Heart right ventricle (tissue), 16 donors: ENCODE results near the gene DRG2. TPM values are rescaled to one million over a fixed set of nuclear protein-coding genes. Genes with fewer than 3 reads are reported as not detected.

Experiments
- ATAC-seq, 8 donors: fragments of 200-7000 bp; cut with Tn5 transposase; one replicate each; pipeline ENCODE4 v1.9.1; 2020; ENCODE audit warnings: mild to moderate bottlenecking in 8 of 8, moderate library complexity in 8 of 8, moderate number of reproducible peaks in 1 of 8
- DNase-seq, 2 donors: peaks; one replicate each; pipeline ENCODE4 v3.0.0-alpha.2; 2020
- H3K27ac ChIP-seq, 10 donors: fragments of 200-600 bp; sonication (generic) in 2 of 10; one replicate each; pipeline versions ENCODE4 v1.5.0 to v1.8.0; 2020 to 2022; ENCODE audit warnings: mild to moderate bottlenecking in 3 of 10
- H3K27me3 ChIP-seq, 7 donors: fragments of 200-600 bp; one replicate each; pipeline ENCODE4 v1.8.0; 2021 to 2022; ENCODE audit warnings: mild to moderate bottlenecking in 2 of 7
- H3K36me3 ChIP-seq, 9 donors: fragments of 200-600 bp; sonication (generic) in 1 of 9; one replicate each; pipeline versions ENCODE4 v1.5.0 to v1.8.0; 2020 to 2022; ENCODE audit warnings: mild to moderate bottlenecking in 2 of 9
- H3K4me1 ChIP-seq, 9 donors: fragments of 200-600 bp; sonication (generic) in 1 of 9; one replicate each; pipeline versions ENCODE4 v1.5.0 to v1.8.0; 2020 to 2022; ENCODE audit warnings: mild to moderate bottlenecking in 4 of 9
- H3K4me3 ChIP-seq, 10 donors: fragments of 200-600 bp; sonication (generic) in 2 of 10; one replicate each; pipeline versions ENCODE4 v1.5.0 to v1.8.0; 2020 to 2022; ENCODE audit warnings: mild to moderate bottlenecking in 7 of 10, moderate library complexity in 2 of 10
- H3K9me3 ChIP-seq, 11 donors: fragments of 200-600 bp in 10 of 11; sonication (generic) in 2 of 11; one replicate each; pipeline versions ENCODE4 v1.5.0 to v1.8.0; 2013 to 2022; ENCODE audit warnings: mild to moderate bottlenecking in 2 of 11, control low read depth in 1 of 11, moderate library complexity in 1 of 11
- WGBS, 2 donors: extraction: QIAGEN DNeasy Blood & Tissue Kit; methylation state at CpG; one replicate each; pipeline ENCODE4 v1.1.7; 2013; ENCODE audit warnings: inconsistent platforms in 1 of 2; 5-methylcytosine and 5-hydroxymethylcytosine counted together
- intact Hi-C, 10 donors: fragments of 100-400 bp; cut with DNase I; formaldehyde crosslinking; loops; one replicate each; pipeline versions ENCODE4 v1.11.1 to v1.14.2; 2022
- polyA plus RNA-seq, 2 donors: library from polyadenylated mRNA; stranded (reverse); fragments of 200-250 nt; gene quantifications; one replicate each; pipeline ENCODE4 v1.2.3, GENCODE V29; 2013
- total RNA-seq, 10 donors: library from RNA; stranded (reverse); fragmentation: NEBNext Ultra II Directional in 3 of 10; extraction: Animal tissue kit (Norgen Biotek cat#: 25700) in 3 of 10; gene quantifications; one replicate each; pipeline versions ENCODE4 v1.2.1 to v1.2.4, GENCODE V29; 2021 to 2023
- TF ChIP-seq, protein P1 (sequence below), 9 donors: fragments of 200-600 bp; sonication (generic) in 2 of 9; IDR thresholded peaks; one replicate each; pipeline versions ENCODE4 v1.5.0 to v1.8.0; 2021 to 2022; ENCODE audit warnings: antibody characterized with exemption in 9 of 9, mild to moderate bottlenecking in 5 of 9, moderate library complexity in 1 of 9
- donor health status: Arrhythmogenic right ventricular cardiomyopathy.
- donor health status: ischemic (EF 13 %, LVEDD 7.1; RV severe dilation, severe dysfunction).
- donor health status: healthy with polysubstance abuse.
- donor health status: DM: no; HTN: yes; CAD: no.
- donor health status: DM: no; HTN: no; CAD: no.
- donor health status: ischemic (EF 25% LVEDD 6.9; RV normal size, moderate dysfunction).
- donor health status: ischemic (EF 25% LVEDD 5.7; RV mildly dilated, moderate dysfunction).
- donor health status: healthy.
- donor health status: DM: yes; HTN: yes; CAD: no.
- donor health status: Ischemic cardiomyopathy.
- donor health status: ischemic (EF 35%, LVEDD 5.7; RV mildly dilated, moderate dysfunction).
- donor health status: nonischemic (EF 11% LVEDD 7.7; RV severe dilation, severe dysfunction).
- donor health status: DM: yes; HTN: yes; CAD: no.
- donor health status: PGD.
- donor health status: ischemic (EF 29% LVEDD 5.4; RV normal size, mild dysfunction).
- donor health status: nonischemic (EF 23%, LVEDD 6.1; RV moderate dilation, normal function).

The DRG2 gene
- total and polyA plus RNA-seq, 12 donors: 18.1 to 44.3 (median 21.2) TPM

DNA sequence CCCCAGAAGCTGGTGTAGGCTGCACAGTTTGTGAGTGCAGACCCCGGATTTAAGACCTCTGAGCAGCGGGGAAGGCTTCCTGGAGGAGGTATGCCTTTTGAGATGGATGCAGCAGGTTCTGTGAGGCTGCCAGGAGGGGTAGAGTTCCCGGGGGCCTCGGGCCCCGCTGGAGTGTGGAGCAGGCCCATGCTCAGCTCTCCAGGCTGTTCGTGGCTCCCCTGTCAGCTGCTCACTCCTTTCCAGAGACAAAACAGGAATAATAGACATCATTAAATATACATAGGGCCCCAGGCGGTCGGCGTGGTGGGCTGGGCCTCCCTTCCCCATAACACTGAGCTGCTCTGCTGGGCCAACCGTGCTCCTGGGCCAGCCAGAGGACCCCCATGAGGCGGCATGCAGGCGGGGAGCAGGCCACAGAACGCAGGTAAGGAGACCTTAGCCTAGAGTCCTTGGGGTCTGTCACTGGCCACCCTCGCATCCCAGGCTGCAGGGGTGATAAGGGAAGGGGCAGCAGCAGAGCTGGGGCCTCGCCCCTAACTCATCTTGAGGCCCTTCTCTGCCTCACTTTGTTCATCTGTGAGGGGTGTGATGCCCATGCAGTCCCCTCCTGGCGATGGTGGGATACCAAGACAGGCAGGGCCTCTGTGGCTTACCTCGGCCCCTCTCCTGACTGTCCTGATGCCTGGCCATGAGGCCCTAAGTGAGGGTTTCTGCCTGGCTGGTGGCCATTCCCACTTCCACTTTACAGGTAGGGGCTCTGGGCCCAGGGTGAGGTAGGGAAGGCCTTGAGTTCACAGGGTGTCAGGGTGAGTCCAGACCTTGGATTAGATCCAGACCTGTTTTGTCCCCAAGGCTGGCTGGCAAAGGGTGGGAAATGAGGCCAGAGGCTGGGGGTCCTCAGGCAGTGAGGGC, 20.9 kb downstream of the DRG2 start, which contains the start of gene MYO15A:
MYO15A (plus strand) TSS at position 356 of the 912 bp plus-strand sequence. CDS start 10,045 bp downstream, outside the sequence.
- Histone ChIP-seq H3K36me3 (peaks cover 0 to 41% (median 0%) of the 10 kb centered on the region in 9 donors), H3K4me3 (no peak within 1 kb of the TSS), H3K27me3 (no peaks in the 10 kb centered on the region), H3K27ac (no peak within 1 kb of the TSS), H3K4me1 (no peaks in the 10 kb centered on the region), H3K9me3 (no peaks in the 10 kb centered on the region)
- DNase-seq: no peak
- TF ChIP-seq, protein P1, sequence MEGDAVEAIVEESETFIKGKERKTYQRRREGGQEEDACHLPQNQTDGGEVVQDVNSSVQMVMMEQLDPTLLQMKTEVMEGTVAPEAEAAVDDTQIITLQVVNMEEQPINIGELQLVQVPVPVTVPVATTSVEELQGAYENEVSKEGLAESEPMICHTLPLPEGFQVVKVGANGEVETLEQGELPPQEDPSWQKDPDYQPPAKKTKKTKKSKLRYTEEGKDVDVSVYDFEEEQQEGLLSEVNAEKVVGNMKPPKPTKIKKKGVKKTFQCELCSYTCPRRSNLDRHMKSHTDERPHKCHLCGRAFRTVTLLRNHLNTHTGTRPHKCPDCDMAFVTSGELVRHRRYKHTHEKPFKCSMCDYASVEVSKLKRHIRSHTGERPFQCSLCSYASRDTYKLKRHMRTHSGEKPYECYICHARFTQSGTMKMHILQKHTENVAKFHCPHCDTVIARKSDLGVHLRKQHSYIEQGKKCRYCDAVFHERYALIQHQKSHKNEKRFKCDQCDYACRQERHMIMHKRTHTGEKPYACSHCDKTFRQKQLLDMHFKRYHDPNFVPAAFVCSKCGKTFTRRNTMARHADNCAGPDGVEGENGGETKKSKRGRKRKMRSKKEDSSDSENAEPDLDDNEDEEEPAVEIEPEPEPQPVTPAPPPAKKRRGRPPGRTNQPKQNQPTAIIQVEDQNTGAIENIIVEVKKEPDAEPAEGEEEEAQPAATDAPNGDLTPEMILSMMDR (IDR thresholded peaks at IDR 0.05): no peak
- intact Hi-C loops: no loop called here
- 77 to 81% methylated on average over 17 of the region's 17 CpGs for WGBS, 2 donors
- peak in 2 of 8 donors; percentile 9 to 12 for ATAC-seq

GRCh38 chr17:18109935-18110485, 22.3 kb downstream of the DRG2 start:
- TF ChIP-seq, protein P1 (IDR thresholded peaks at IDR 0.05): no peak
- H3K9me3 ChIP-seq: no peaks in the 10 kb centered on the region
- no peaks in the 10 kb centered on the region for H3K4me1 ChIP-seq
- DNase-seq (no peak), ATAC-seq (no peak)
- peaks cover 0 to 27% (median 0%) of the 10 kb centered on the region in 9 donors for H3K36me3 ChIP-seq
- no peak overlapping the region for H3K4me3 ChIP-seq
- H3K27me3 ChIP-seq: no peaks in the 10 kb centered on the region
- no peak overlapping the region for H3K27ac ChIP-seq
- 72 to 86% methylated on average over 10 of the region's 10 CpGs for WGBS, 2 donors
- intact Hi-C loops: no loop called here

DNA sequence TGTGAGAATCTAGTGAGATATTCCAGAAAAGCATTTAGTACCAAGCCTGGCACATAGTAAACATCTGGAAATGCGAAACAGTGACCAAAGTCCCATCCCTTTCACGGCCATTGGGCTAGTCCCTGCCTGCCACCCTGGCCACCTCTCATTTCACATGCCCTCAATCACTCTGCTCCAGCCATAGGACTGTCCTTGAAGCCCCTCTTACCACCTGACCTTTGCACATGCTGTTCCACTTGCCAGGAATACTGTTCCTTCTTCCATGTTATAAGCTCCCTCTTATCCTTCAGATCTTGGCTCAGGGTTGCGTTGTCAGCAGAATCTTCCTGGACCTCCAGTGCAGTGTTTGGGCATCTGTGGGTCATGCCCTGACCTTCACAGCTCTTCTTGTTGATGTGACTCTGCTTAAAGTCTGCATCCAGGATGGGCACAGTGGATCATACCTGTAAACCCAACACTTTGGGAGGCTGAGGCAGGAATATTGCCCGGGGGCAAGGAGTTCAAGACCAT, 22.9 kb downstream of the DRG2 start:
- WGBS, 2 donors: 68 to 88% methylated on average over 4 of the region's 4 CpGs
- DNase-seq: no peak
- no peaks in the 10 kb centered on the region for H3K9me3 ChIP-seq
- H3K4me3 ChIP-seq: no peak overlapping the region
- H3K27ac ChIP-seq: no peak overlapping the region
- TF ChIP-seq, protein P1 (IDR thresholded peaks at IDR 0.05): no peak
- H3K4me1 ChIP-seq: no peaks in the 10 kb centered on the region
- H3K36me3 ChIP-seq: peaks cover 0 to 20% (median 0%) of the 10 kb centered on the region in 9 donors
- H3K27me3 ChIP-seq: no peaks in the 10 kb centered on the region
- ATAC-seq: no peak
- intact Hi-C loops: no loop called here

DNA sequence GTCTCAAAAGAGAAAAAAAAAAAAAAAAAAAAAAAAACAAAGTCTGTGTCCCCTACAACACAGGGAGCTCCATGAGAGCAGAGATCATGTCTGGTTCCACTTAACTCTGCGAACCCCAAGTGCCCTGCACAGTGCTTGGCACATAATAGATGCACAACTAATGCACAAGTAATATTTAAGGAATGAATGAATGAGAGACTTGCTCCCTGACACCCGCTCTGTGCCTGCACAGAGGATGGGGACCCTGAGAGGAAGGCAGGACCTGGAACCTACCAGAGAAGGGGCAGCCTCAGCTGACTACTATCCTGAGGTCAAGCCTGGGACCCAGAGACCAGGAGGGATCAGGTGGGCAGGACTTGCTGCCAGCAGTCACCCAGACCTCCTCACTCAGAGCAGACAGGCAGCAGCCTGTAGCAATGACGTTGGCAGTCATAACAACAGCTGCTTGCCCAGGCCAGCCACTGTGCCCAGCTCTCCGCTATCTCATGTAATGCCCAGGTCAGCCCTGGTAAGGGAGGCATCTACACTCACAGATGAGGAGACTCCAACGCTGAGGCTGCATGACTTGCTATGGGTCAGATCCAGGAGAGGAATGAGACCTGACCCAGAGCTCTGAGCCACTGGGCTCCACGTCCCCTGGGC, 23.7 kb downstream of the DRG2 start:
- TF ChIP-seq, protein P1 (IDR thresholded peaks at IDR 0.05): no peak
- H3K4me1 ChIP-seq: no peaks in the 10 kb centered on the region
- no peak overlapping the region for H3K4me3 ChIP-seq
- H3K27ac ChIP-seq: no peak overlapping the region
- H3K9me3 ChIP-seq: no peaks in the 10 kb centered on the region
- no peaks in the 10 kb centered on the region for H3K27me3 ChIP-seq
- DNase-seq (no peak), ATAC-seq (peak in 1 of 8 donors; percentile 40)
- WGBS, 2 donors: 76 to 81% methylated on average over 6 of the region's 6 CpGs
- H3K36me3 ChIP-seq: peaks cover 0 to 13% (median 0%) of the 10 kb centered on the region in 9 donors
- intact Hi-C loops: no loop called here
